GM18526 (cell line): ENCODE results near the gene ARAF.
A peak's percentile ranks its signal among the peaks of the same experiment; 100 is the strongest.

ENCODE experiments used
- POLR2A ChIP-seq: IDR thresholded peaks from 3 replicates; pipeline ENCODE4 v1.6.1; 2011; ENCODE audit not compliant: insufficient read length; ENCODE audit errors: extremely low read depth

Gene ARAF

GRCh38 chrX:47578692-47579091 is 17.7 kb downstream of the ARAF start:
- no peak for TF ChIP-seq POLR2A

GRCh38 chrX:47579537-47579936 is 18.5 kb downstream of the ARAF start:
- no peak for TF ChIP-seq POLR2A

GRCh38 chrX:47581731-47582647 is 21.0 kb downstream of the ARAF start, which contains the start of gene TIMP1:
Gene TIMP1, plus strand, starts transcription at chrX:47582436. Its CDS starts 980 bp downstream, at chrX:47583416.
- peak; percentile 26 for TF ChIP-seq POLR2A

GRCh38 chrX:47583240-47583861 is 22.3 kb downstream of the ARAF start:
- no peak for TF ChIP-seq POLR2A

- TF ChIP-seq POLR2A = no peak
Observed at GRCh38 chrX:47584714-47585113, 23.7 kb downstream of the ARAF start.

GRCh38 chrX:47585273-47585672 is 24.3 kb downstream of the ARAF start:
- no peak for TF ChIP-seq POLR2A

- TF ChIP-seq POLR2A = no peak
Observed at GRCh38 chrX:47586043-47586787, 25.2 kb downstream of the ARAF start.

- TF ChIP-seq POLR2A = no peak
Observed at GRCh38 chrX:47587091-47587891, 26.3 kb downstream of the ARAF start.

- TF ChIP-seq POLR2A = no peak
Observed at GRCh38 chrX:47587906-47588735, 27.1 kb downstream of the ARAF start.

- no peak for TF ChIP-seq POLR2A
Observed at GRCh38 chrX:47590984-47591383, 30.0 kb downstream of the ARAF start.

- TF ChIP-seq POLR2A = no peak
Observed at GRCh38 chrX:47593522-47593921, 32.5 kb downstream of the ARAF start.

GRCh38 chrX:47595716-47596251 is 34.8 kb downstream of the ARAF start:
- TF ChIP-seq POLR2A = no peak

- no peak for TF ChIP-seq POLR2A
Observed at GRCh38 chrX:47596256-47596655, 35.3 kb downstream of the ARAF start.

- TF ChIP-seq POLR2A = no peak
Observed at GRCh38 chrX:47597222-47597621, 36.2 kb downstream of the ARAF start.

GRCh38 chrX:47605024-47605423 is 44.0 kb downstream of the ARAF start:
- no peak for TF ChIP-seq POLR2A
